GM19328 (cell line): Measurements from ENCODE around the gene NCOA4.
"Not testable (repeated sequence)": the region's sequence is repeated elsewhere in the genome, so short reads cannot be mapped to it uniquely, and the experiment has no call there.

Source experiments
- ATAC-seq: cut with Tn5 transposase; IDR thresholded peaks from one replicate; pipeline ENCODE4 v1.9.1; 2021; ENCODE audit warnings: mild to moderate bottlenecking, moderate library complexity; ENCODE audit not compliant: unreplicated experiment

The NCOA4 gene

DNA sequence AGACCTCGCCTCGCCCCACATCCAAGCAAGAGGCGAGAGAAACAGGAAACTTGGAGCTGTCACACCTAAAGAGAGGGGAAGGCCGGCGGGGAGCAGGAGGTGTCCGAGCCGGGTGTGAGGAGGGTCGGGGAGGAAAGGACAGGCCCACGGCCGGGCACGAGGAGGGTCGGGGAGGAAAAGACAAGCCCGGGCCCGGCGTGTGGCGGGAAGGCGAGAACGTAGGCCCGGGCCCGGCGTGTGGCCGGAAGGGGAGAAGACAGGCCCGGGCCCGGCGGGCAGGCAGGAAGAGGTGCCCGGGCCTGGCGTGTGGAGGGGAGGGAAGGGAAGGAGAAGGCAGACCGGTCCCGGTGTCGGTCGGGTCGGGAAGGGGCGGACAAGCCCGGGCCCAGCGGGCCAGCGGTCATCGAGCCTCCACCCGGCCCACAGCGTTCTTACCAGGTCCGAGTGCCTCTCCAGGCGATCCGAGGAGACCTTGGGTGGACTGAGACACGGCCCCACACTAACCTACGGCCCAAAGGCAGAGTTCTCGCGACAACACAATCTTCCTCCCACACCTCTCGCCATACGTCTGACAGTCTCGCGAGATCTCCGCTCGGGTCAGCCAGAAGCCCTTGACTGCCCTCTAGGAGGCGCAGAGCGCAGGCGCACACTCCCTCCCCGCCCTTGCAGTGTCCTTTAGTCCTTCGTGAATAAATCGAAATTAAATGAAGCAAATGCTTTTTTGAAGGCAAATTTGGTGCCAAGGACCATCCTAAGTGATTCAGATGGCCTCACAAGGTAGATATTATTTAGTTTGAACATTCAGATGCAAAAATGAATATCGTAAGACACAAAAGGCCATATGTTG lies at the start of gene NCOA4:
Gene NCOA4, minus strand, starts transcription at position 533 of the 847 bp plus-strand sequence. CDS start 13,943 bp downstream, outside the sequence.
- ATAC-seq = peak; percentile 95

DNA sequence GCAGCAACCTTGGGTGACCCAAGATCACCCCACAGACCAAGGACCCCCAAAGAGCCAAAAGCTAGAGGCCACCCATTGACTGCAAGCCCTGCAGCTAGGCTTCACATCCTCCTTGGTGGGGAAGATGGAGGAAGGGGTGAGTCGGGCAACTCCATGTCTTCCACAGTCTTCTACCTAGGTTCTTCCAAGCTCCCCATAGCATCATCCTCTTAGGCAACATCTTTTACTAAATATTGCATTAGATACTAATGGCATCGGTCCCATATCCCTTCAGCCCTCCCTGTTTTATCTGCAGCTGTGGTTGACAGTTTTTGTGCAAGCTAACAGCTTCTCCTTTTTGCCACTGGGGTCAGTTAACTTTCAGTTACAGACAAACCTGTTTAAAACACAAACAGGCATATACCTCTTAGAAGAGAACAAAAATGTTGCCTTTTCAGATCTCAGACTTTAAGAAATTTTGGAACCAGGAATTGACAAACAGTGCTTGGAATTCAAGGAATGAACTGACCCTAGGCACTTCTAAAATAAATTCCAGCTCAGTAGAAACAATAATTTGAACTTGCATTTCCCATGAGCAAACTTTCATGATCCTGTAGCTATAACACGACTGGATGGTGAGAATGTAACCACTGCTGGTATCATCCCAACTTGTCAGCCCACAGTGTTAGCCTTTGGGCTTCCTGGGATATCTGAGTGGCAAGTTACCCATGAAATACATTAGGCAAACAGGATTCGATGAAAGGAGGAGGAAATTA lies 49.6 kb upstream of the NCOA4 start:
- no peak for ATAC-seq

GRCh38 chr10:46077731-46078413 lies 47.4 kb upstream of the NCOA4 start:
- ATAC-seq = no peak

DNA sequence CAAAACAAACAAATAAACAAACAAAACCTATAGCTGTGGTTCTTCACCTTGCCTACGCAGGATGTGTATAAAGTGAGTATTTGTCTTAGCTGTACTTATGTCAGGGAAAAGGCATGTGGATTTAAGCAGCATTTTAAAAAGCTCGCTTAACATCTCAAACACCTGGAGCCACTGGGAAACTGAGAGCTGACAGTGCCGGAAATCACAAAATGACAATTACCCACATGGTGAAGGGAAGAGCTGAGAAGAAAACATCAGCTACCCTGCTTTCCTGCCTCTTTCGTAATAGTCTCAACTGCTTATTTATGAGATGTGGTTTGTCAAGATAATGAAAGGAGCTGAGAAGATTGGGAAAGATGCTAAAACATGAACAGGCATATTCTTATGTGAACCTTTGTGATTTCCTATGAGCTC lies 46.7 kb upstream of the NCOA4 start:
- no peak for ATAC-seq

DNA sequence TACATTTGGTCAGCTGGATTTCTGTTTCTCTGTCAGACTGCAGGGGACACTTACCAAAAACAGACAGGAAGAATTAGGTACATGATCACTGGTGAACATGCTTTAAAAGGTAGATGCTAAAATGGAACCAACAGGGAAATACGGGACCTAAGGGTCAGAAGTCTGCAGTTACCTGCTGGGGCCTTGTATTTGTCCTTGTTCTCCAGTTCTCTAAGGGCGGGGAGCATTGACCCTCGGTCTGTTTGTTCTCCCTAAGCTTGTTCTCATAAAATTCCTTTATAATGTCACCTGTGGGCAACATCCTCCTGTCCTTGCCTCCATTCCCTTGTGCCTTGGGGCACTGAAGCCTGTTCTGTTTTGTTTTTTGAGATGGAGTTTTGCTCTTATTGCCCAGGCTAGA lies 45.4 kb upstream of the NCOA4 start:
- ATAC-seq = no peak

DNA sequence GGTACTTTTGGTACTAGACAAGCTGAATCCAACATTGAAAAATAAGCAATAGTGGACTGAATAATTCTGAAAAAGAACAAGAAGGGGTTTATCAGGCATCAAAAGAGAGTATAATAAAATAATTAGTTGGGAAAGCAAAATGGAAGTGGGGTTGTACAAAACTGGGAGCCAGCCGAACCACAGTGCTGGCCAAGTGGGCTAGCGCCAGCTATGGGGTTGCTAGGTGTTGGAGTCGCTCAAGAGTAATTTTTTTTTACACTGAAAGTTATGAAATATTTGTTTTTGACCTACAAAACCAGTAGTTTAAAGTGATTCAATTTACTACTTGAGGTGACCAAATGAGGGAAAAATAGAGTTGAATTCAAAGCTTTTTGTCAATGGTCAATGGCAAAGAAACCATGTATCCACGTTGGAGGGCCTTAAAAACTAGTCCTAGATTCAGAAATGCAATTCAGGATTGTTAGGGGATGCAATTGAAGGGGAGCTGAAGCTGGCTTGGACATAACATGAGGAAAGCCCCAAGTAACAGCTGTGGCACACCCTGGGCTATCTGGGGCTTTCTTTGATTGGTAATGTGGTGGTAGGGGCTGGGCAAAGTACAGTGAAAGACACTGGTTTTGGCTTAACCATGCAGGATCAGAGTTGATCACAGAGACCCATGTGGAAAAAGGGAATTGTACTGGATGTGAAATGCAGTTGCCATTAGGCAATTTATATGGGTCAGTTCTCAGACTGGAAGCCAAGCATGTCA lies 43.9 kb upstream of the NCOA4 start:
- ATAC-seq = no peak

DNA sequence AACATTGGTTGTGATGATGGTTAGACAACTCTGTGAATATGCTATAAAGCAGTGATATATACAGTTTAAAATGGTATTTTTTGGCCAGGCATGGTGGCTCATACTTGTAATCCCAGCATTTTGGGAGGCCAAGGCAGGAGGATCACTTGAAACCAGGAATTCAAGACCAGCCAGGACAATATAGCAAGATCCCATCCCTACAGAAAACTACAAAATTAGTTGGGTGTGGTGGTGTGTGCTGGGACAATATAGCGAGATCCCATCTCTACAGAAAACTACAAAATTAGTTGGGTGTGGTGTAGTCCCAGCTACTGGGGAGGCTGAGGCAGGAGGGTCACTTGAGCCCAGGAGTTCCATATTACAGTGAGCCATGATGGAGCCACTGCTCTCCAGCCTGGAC lies 43.1 kb upstream of the NCOA4 start:
- ATAC-seq = no peak

- no peak for ATAC-seq
These were observed 40.3 kb upstream of the NCOA4 start for GRCh38 chr10:46070749-46071148.

DNA sequence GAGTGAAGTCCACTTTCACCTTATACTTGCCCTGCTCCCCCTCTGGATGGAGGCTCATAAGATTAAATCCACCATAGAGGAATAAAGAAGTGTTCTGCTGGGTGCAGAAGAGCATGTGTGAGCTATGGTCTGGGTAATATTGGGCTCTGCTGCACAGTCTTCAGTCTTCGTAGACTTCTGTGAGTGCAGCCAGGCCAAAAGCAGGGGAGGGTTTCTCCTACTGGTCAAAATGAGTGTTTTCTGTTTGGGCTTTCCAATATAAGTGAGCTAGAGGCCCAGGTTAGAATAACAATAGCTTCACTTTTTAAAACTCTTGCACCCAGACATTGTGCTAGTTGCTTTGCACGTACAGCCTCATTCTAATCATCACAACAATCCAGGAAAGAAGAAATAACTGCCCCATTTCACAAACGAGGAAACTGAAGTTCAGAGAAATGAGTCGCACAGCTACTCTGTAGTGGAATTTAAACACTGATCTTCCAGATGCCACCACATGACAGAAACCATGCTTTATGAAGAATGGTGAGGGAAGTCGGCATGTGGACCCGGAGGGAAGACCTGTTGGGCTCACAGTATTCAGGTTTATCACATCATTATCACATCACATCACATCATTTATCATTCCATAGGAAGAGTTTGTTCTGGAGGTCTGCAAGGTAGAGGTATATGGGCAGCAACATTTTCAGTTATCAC lies 39.5 kb upstream of the NCOA4 start:
- no peak for ATAC-seq

GRCh38 chr10:46068905-46069304 lies 38.5 kb upstream of the NCOA4 start:
- no peak for ATAC-seq

GRCh38 chr10:46068117-46068516 lies 37.7 kb upstream of the NCOA4 start:
- no peak for ATAC-seq

GRCh38 chr10:46064269-46064817 lies 33.9 kb upstream of the NCOA4 start:
- ATAC-seq = no peak

GRCh38 chr10:46062723-46063428 lies 32.5 kb upstream of the NCOA4 start:
- ATAC-seq = no peak

- ATAC-seq = no peak
These were observed 30.3 kb upstream of the NCOA4 start for GRCh38 chr10:46060706-46061105.

DNA sequence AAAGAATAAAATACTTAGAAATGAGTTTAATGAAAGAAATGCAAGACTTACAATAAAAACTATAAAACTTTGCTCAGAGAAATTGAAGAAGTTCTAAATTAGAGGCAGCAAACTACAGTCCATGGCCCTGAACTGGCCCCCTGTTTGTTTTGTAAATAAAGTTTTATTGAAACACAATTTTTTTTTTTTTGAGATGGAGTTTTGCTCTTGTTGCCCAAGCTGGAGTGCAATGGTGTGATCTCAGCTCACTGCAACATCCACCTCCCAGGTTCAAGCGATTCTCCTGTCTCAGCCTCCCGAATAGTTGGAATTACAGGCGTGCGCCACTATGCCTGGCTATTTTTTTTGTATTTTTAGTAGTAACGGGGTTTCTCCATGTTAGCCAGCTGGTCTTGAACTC lies 27.5 kb upstream of the NCOA4 start:
- not testable (repeated sequence) for ATAC-seq

DNA sequence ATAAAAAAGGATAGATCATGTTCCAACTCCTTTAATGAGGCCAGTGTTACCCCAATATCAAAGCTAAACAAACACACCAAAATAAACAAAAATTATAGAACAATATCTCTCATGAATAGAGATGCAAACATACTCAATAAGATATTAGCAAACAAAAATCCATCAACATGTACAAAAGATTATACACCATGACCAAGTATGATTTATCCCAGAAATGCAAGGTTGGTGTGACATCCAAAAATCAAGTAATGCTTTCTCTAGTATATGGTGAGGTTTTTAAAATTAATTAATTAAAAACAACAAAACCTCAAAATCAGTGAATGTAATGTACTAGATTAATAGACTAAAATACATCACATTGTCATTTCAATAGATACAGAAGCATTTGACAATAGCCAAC lies 26.6 kb upstream of the NCOA4 start:
- ATAC-seq = no peak

GRCh38 chr10:46055771-46056170 lies 25.3 kb upstream of the NCOA4 start:
- ATAC-seq = no peak

DNA sequence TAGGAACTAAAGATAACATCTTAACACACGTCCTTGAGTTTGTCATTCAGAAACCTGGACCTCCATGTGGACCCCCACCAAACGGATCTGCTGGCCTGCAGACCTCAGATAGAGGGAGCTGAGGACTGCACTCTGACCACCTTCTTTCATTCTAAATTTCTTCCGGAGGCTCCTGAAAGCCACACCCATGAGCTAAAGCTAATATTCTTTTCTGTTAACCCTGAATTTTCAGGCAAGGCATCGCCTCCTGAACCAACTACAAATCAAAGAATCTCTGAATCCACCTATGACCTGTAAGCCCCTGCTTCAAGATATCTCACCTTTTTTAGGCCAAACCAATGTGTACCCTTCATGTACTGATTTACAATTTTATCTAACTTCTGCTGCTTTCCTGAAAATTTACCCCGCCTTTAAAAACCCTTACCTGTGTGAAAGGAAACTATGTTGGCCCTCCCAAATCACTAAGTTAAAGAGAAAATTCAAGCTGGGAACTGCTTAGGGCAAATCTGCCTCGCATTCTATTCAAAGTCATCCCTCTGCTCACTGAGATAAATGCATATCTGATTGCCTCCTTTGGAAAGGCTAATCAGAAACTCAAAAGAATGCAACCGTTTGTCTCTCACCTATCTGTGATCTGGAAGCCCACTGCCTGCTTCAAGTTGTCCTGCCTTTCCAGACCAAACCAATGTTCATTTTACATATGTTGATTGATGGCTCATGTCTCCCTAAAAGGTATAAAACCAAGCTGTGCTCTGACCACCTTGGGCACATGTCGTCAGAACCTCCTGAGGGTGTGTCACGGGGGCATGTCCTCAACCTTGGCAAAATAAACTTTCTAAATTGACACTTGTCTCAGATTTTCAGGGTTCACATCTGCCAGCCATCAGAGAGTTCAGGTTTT lies 23.4 kb upstream of the NCOA4 start:
- no peak for ATAC-seq
